Gastrocnemius medialis (tissue), 4 donors: ENCODE measurements around the gene LMX1A. TPM values are rescaled to one million over a fixed set of nuclear protein-coding genes. Genes with fewer than 3 reads are reported as not detected.

Experiments
- ATAC-seq, 2 donors: fragments of 150-250 bp; one replicate each; pipeline ENCODE4 v1.9.1; 2016
- DNase-seq, 2 donors: peaks; one replicate each; pipeline ENCODE4 v3.0.0-alpha.2; 2019
- H3K27ac ChIP-seq, 4 donors: fragments of 200-600 bp; sonication (generic); 1 replicate in 1 of 4; 2 replicates in 3 of 4; pipeline ENCODE4 v1.5.1; 2016 to 2018; ENCODE audit warnings: mild to moderate bottlenecking in 2 of 4, moderate library complexity in 1 of 4
- H3K27me3 ChIP-seq, 3 donors: fragments of 200-600 bp; sonication (generic) in 2 of 3; 1 replicate in 1 of 3; 2 replicates in 2 of 3; pipeline versions ENCODE4 v1.5.1 to v1.6.0; 2016 to 2019; ENCODE audit warnings: mild to moderate bottlenecking in 1 of 3, moderate library complexity in 1 of 3
- H3K36me3 ChIP-seq, 2 donors: fragments of 200-600 bp; sonication (generic) in 1 of 2; one replicate each; pipeline ENCODE4 v1.5.1; 2017 to 2018
- H3K4me1 ChIP-seq, 2 donors: fragments of 200-600 bp; sonication (generic) in 1 of 2; one replicate each; pipeline ENCODE4 v1.5.1; 2016 to 2017; ENCODE audit warnings: mild to moderate bottlenecking in 2 of 2
- H3K4me3 ChIP-seq, 4 donors: fragments of 200-600 bp; sonication (generic) in 3 of 4; 1 replicate in 1 of 4; 2 replicates in 3 of 4; pipeline ENCODE4 v1.5.1; 2016 to 2019; ENCODE audit warnings: mild to moderate bottlenecking in 2 of 4
- H3K9me3 ChIP-seq, 3 donors: fragments of 200-600 bp; sonication (generic) in 2 of 3; 1 replicate in 1 of 3; 2 replicates in 2 of 3; pipeline ENCODE4 v1.5.1; 2016 to 2019
- POLR2A ChIP-seq, 2 donors: fragments of 450-650 bp; IDR thresholded peaks; one replicate each; pipeline ENCODE4 v1.6.1; 2017; ENCODE audit warnings: antibody characterized with exemption in 2 of 2, mild to moderate bottlenecking in 2 of 2, moderate library complexity in 2 of 2
- in situ Hi-C, 4 donors: fragments of 200-750 bp; cut with MboI; loops; one replicate each; pipeline versions ENCODE4 v1.15.0 to v1.8.0; 2017; ENCODE audit warnings: low sequenced_read_pairs in 4 of 4
- intact Hi-C: fragments of 100-400 bp; cut with DNase I; formaldehyde crosslinking; loops from one replicate; pipeline ENCODE4 v1.15.1; 2023; ENCODE audit warnings: low total_unique reads
- total RNA-seq, 4 donors: library from RNA; depleted of rRNA; stranded (reverse); fragments of >200 nt; gene quantifications; one replicate each; pipeline versions ENCODE4 v1.1.0 to v1.2.3, GENCODE V29; 2016
- TF ChIP-seq, protein P1 (sequence below), 5 experiments: fragments of 450-650 bp in 3 of 5; fragments of 200-600 bp in 2 of 5; sonication (generic) in 2 of 5; IDR thresholded peaks in 4 of 5; conservative IDR thresholded peaks in 1 of 5; 1 replicate in 4 of 5; 2 replicates in 1 of 5; pipeline ENCODE4 v1.5.1; 2016 to 2019; ENCODE audit warnings: antibody characterized with exemption in 5 of 5, mild to moderate bottlenecking in 3 of 5, moderate library complexity in 3 of 5

The LMX1A gene
- total RNA-seq, 4 donors from 2014 or later = 0.20 TPM; not detected in 3

DNA sequence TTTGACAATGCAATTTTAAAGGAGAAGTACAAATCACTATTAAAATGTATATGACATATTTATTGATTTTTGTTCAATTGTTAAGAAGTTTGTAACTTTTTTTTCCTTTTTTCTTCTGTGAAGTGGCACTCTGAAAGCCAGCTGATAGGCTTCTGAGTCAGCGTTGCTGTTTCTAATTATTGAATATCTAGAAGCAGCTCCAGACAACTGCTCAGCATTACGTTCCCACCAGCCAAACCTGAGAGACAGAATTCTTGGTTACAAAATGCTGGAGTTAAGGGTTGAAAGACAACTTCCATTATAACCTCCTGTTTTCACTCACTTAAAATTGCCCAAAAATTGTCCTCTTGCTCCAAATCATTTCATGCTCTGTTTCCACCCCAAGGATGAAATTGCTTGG lies 31.4 kb upstream of the LMX1A start:
- Histone ChIP-seq H3K27me3 (no peaks in the 10 kb centered on the region), H3K27ac (no peak overlapping the region), H3K9me3 (no peaks in the 10 kb centered on the region), H3K4me1 (peaks cover 8 to 11% of the 10 kb centered on the region in 2 donors), H3K36me3 (no peaks in the 10 kb centered on the region), H3K4me3 (no peak overlapping the region)
- intact Hi-C loops (loop anchor here (10.0 kb wide), 1 partner anchor 437 kb away; the partner anchor contains the start of gene UCK2), in situ Hi-C loops (loop anchor here in 2 of 4 donors (10.0 to 25.0 kb wide), 2 partner anchors 374 to 527 kb away; partner anchors contain the start of gene TMCO1 (in 1 of the 2))
- ATAC-seq = no peak
- TF ChIP-seq, protein P1, sequence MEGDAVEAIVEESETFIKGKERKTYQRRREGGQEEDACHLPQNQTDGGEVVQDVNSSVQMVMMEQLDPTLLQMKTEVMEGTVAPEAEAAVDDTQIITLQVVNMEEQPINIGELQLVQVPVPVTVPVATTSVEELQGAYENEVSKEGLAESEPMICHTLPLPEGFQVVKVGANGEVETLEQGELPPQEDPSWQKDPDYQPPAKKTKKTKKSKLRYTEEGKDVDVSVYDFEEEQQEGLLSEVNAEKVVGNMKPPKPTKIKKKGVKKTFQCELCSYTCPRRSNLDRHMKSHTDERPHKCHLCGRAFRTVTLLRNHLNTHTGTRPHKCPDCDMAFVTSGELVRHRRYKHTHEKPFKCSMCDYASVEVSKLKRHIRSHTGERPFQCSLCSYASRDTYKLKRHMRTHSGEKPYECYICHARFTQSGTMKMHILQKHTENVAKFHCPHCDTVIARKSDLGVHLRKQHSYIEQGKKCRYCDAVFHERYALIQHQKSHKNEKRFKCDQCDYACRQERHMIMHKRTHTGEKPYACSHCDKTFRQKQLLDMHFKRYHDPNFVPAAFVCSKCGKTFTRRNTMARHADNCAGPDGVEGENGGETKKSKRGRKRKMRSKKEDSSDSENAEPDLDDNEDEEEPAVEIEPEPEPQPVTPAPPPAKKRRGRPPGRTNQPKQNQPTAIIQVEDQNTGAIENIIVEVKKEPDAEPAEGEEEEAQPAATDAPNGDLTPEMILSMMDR (IDR thresholded peaks at IDR 0.05 in 4 of 5, conservative IDR thresholded peaks at IDR 0.05 in 1 of 5) = no peak
- no peak for TF ChIP-seq POLR2A (IDR thresholded peaks at IDR 0.05)
- DNase-seq = no peak

DNA sequence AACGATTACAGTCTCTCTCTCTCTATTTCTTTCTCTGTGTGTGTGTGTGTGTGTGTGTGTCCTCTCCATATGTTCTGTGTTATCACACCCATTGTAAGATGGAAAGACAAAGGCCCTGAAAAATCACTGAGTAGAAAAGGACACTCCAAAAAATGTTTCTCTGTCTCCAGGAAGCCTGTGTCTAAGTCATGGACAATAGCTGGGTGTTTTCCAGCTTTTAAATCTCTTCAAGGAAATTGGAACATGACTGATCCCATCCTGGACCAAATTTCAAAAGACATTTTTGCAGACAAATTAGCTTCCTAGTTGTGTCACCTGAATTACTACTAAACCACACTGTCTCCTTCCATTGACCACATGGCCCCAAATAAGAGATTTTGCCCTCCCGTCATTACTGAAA lies 31.0 kb upstream of the LMX1A start:
- TF ChIP-seq POLR2A (IDR thresholded peaks at IDR 0.05) = no peak
- TF ChIP-seq, protein P1 (IDR thresholded peaks at IDR 0.05 in 4 of 5, conservative IDR thresholded peaks at IDR 0.05 in 1 of 5) = no peak
- H3K9me3 ChIP-seq = no peaks in the 10 kb centered on the region
- in situ Hi-C loops = loop anchor here in 2 of 4 donors (10.0 to 25.0 kb wide), 2 partner anchors 375 to 527 kb away; partner anchors contain the start of gene TMCO1 (in 1 of the 2)
- H3K4me1 ChIP-seq = peaks cover 8 to 12% of the 10 kb centered on the region in 2 donors
- H3K27ac ChIP-seq = no peak overlapping the region
- no peak overlapping the region for H3K4me3 ChIP-seq
- H3K36me3 ChIP-seq = no peaks in the 10 kb centered on the region
- no peaks in the 10 kb centered on the region for H3K27me3 ChIP-seq
- intact Hi-C loops = loop anchor here (10.0 kb wide), 1 partner anchor 437 kb away; the partner anchor contains the start of gene UCK2
- DNase-seq (no peak), ATAC-seq (no peak)

DNA sequence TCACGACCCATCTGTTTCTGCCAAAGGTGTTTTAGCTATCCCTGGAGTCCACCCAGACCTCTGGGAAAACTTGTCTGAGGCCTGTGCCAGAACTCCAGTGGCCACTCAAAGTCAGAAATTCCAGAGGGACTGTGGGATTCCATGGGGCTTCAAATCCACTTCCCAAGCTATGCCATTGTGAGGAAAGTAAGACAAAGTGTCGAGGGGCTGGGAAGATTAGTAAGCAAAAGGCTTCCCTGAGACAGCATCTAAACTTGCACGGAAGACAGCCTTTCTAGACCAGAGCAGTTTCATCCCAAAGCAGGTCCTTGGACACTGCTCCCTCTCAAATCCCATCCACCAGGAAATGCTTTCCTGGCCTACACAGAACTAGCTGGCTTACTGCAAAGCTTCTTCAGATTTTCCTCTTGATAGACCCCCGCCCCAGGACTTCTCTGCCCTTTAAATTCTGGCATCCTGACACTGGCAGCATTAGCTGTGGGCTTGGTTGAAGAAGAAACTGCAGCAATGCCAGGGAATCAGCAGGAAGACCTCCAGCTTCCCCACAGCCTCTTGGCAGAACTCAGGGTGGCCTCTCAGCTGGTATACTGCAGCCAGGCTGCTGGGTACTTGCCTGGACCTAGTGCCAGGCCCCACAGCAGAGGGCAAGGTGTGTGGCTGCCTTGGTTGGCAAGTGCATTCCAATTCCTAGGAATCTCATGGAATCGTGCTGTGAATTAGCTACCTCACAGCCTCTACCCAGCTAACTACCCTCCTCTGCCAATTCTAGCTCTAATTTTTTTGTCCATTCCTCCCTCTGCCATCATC lies 27.3 kb upstream of the LMX1A start:
- in situ Hi-C loops = loop anchor here in 2 of 4 donors (10.0 to 25.0 kb wide), 2 partner anchors 378 to 531 kb away; partner anchors contain the start of gene TMCO1 (in 1 of the 2)
- intact Hi-C loops = loop anchor here (10.0 kb wide), 1 partner anchor 441 kb away; the partner anchor contains the start of gene UCK2
- DNase-seq = no peak
- TF ChIP-seq POLR2A (IDR thresholded peaks at IDR 0.05) = no peak
- TF ChIP-seq, protein P1 (IDR thresholded peaks at IDR 0.05 in 4 of 5, conservative IDR thresholded peaks at IDR 0.05 in 1 of 5) = no peak
- H3K27ac ChIP-seq = peak overlapping the region; percentile 56 to 73 (median 62)
- no peak overlapping the region for H3K4me3 ChIP-seq
- no peaks in the 10 kb centered on the region for H3K9me3 ChIP-seq
- peaks cover 8 to 12% of the 10 kb centered on the region in 2 donors for H3K4me1 ChIP-seq
- H3K27me3 ChIP-seq = no peaks in the 10 kb centered on the region
- ATAC-seq = no peak
- no peaks in the 10 kb centered on the region for H3K36me3 ChIP-seq

DNA sequence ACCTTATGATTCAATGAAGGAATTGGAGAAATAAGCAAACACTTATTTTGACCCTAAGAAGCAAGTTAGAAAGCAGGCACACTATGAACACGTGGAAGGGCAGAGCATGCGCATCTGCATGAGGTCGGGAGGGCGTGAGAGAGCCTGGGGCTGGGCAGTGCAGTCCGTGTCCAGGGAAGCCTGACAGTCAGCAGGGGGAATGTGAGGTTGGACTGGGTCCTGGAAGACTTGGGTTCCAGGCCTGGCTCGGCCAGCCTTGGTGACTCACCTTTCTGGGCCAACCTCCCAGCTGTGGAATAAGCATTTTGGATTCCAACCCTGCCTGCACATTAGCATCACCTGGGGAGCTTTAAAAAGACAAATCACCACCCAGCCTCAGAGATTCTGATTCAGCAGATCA lies 26.6 kb upstream of the LMX1A start:
- no peaks in the 10 kb centered on the region for H3K9me3 ChIP-seq
- ATAC-seq = peak; percentile 98 to 99
- intact Hi-C loops (loop anchor here (10.0 kb wide), 1 partner anchor 442 kb away; the partner anchor contains the start of gene UCK2), in situ Hi-C loops (loop anchor here in 2 of 4 donors (10.0 to 25.0 kb wide), 2 partner anchors 379 to 532 kb away; partner anchors contain the start of gene TMCO1 (in 1 of the 2))
- H3K27me3 ChIP-seq = no peaks in the 10 kb centered on the region
- H3K4me3 ChIP-seq = no peak overlapping the region
- DNase-seq = peak; percentile 88 to 90
- TF ChIP-seq POLR2A (IDR thresholded peaks at IDR 0.05) = no peak
- TF ChIP-seq, protein P1 (IDR thresholded peaks at IDR 0.05 in 4 of 5, conservative IDR thresholded peaks at IDR 0.05 in 1 of 5) = no peak
- peak overlapping the region; percentile 59 to 73 (median 66) for H3K27ac ChIP-seq
- H3K36me3 ChIP-seq = no peaks in the 10 kb centered on the region
- peaks cover 8 to 12% of the 10 kb centered on the region in 2 donors for H3K4me1 ChIP-seq
